ENCODE measurements around the gene SLC37A2. TPM values are rescaled to one million over a fixed set of nuclear protein-coding genes. Genes with fewer than 3 reads are reported as not detected.

SLC37A2 gene
- total and polyA plus RNA-seq, 2 of the 4 experiments (the other 2 are of a cell fraction): 0.72 to 1.1 TPM

- no peaks in the 10 kb centered on the region for H3K36me3 ChIP-seq (ENCODE audit: control insufficient read depth, insufficient read depth, low read length)
- H2BK5ac ChIP-seq (ENCODE audit: low read depth, low read length, poor library complexity, severe bottlenecking): no peak overlapping the region
- H3K14ac ChIP-seq (replicated peaks; ENCODE audit: low read depth, low read length): no peak overlapping the region
- dilution Hi-C loops (cut with HindIII; ENCODE audit: low sequenced_read_pairs, unreplicated experiment): no loop called here
- POLR2A ChIA-PET (ENCODE audit: unreplicated experiment): no interaction called here
- H3K23ac ChIP-seq (ENCODE audit: low read depth, low read length): no peak overlapping the region
- H3K9ac ChIP-seq (ENCODE audit: low read depth, low read length): no peak overlapping the region
- H3K56ac ChIP-seq (ENCODE audit: extremely low read depth, insufficient read depth, low read length): no peak overlapping the region
- no peak overlapping the region for H2BK20ac ChIP-seq (ENCODE audit: low read depth, low read length)
- no peak overlapping the region for H4K8ac ChIP-seq (ENCODE audit: low read depth in 2 of 2, low read length in 2 of 2)
- CTCF ChIA-PET: no interaction called here
- no peak overlapping the region for H2AK5ac ChIP-seq (ENCODE audit: low read depth, low read length)
- H2AK9ac ChIP-seq (replicated peaks; ENCODE audit: low read depth, low read length, poor library complexity): no peak overlapping the region
- peaks cover 3% of the 10 kb centered on the region; the same call in 1 of the 2 replicates for H3K4me1 ChIP-seq (ENCODE audit: control insufficient read depth, insufficient read depth, low read length)
- 90% methylated on average over 2 of the region's 4 CpGs; no CpG with 5 or more reads in 1 of the 2 experiments for WGBS, 2 experiments (ENCODE audit: extremely low coverage in 2 of 2, insufficient read length in 1 of 2)
- peaks cover 3% of the 10 kb centered on the region; the same call in 1 of the 2 replicates for H3K9me1 ChIP-seq (ENCODE audit: insufficient read depth, low read length)
- no peak overlapping the region for H3K4me3 ChIP-seq (ENCODE audit: insufficient read depth, low read depth, low read length)
- H3K27me3 ChIP-seq (ENCODE audit: control insufficient read depth, insufficient read depth, low read length): no peaks in the 10 kb centered on the region
- H2BK15ac ChIP-seq (ENCODE audit: low read depth, low read length): no peak overlapping the region
- H2BK120ac ChIP-seq (ENCODE audit: low read depth, low read length): no peak overlapping the region
- H3K4ac ChIP-seq (ENCODE audit: low read depth, low read length): no peak overlapping the region
- no peaks in the 10 kb centered on the region for H4K20me1 ChIP-seq (ENCODE audit: insufficient read depth, low read length)
- H4K5ac ChIP-seq (ENCODE audit: low read depth, low read length): no peak overlapping the region
- H3K79me1 ChIP-seq (ENCODE audit: low read depth in 1 of 2, low read length in 2 of 2): no peaks in the 10 kb centered on the region; a peak in 1 of 4 replicates
- intact Hi-C loops (cut with micrococcal nuclease): no loop called here
- in situ Hi-C loops (cut with MboI; ENCODE audit: low sequenced_read_pairs): no loop called here
- no peak overlapping the region for H3K4me2 ChIP-seq (ENCODE audit: low read depth, low read length)
- DNase-seq: no peak
- ATAC-seq (ENCODE audit: low read depth): no peak
- no peak overlapping the region for H2AFZ ChIP-seq (replicated peaks; ENCODE audit: low read length, poor library complexity)
- no peak overlapping the region for H4K91ac ChIP-seq (ENCODE audit: insufficient read depth, low read depth, low read length)
- no peak overlapping the region for H3K27ac ChIP-seq (ENCODE audit: insufficient read depth, low read length)
- no peak overlapping the region for H3K18ac ChIP-seq (ENCODE audit: low read depth, low read length)
- no peaks in the 10 kb centered on the region for H3K9me3 ChIP-seq (ENCODE audit: control insufficient read depth, insufficient read depth, low read length)
- no TSS peak for BruUV-seq (replicated peaks)
- no peak for TF ChIP-seq RCOR1 (IDR thresholded peaks at IDR 0.05; ENCODE audit: insufficient replicate concordance, low read length)
- TF ChIP-seq CHD1 (IDR thresholded peaks at IDR 0.05; ENCODE audit: low read depth, low read length): no peak
- TF ChIP-seq SMC3 (IDR thresholded peaks at IDR 0.05; ENCODE audit: low read depth, low read length): no peak
Observed at GRCh38 chr11:125061281-125061680, 1.8 kb upstream of the SLC37A2 start.

All from IMR-90 (cell line).